HG03066 (cell line): ENCODE data around the gene RMDN2.
A peak's percentile ranks its signal among the peaks of the same experiment; 100 is the strongest.

Experiments
- ATAC-seq: cut with Tn5 transposase; IDR thresholded peaks from one replicate; pipeline ENCODE4 v1.9.1; 2021; ENCODE audit warnings: low read depth; ENCODE audit not compliant: unreplicated experiment

The RMDN2 gene

GRCh38 chr2:38035968-38036367 lies 110.9 kb downstream of the RMDN2 start:
- no peak for ATAC-seq

DNA sequence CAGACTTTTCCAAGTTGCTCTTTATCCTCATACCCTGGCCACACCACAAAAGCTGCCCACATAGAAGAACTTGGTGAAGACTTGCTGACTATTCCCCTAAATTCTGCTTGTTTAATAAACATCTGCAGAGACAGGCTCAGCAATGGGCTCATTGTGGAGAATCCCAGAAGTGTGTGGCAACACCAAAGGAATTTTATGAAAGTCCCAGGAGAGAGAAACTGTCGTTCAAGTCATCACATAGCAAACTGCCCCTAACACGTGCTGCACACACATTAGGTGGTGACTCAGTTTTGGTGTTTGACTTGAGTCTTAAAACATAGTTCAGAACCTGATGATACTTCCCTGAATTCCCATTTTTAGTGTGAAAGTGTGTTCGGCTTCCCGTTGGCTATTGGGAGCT lies 112.2 kb downstream of the RMDN2 start:
- ATAC-seq = no peak

DNA sequence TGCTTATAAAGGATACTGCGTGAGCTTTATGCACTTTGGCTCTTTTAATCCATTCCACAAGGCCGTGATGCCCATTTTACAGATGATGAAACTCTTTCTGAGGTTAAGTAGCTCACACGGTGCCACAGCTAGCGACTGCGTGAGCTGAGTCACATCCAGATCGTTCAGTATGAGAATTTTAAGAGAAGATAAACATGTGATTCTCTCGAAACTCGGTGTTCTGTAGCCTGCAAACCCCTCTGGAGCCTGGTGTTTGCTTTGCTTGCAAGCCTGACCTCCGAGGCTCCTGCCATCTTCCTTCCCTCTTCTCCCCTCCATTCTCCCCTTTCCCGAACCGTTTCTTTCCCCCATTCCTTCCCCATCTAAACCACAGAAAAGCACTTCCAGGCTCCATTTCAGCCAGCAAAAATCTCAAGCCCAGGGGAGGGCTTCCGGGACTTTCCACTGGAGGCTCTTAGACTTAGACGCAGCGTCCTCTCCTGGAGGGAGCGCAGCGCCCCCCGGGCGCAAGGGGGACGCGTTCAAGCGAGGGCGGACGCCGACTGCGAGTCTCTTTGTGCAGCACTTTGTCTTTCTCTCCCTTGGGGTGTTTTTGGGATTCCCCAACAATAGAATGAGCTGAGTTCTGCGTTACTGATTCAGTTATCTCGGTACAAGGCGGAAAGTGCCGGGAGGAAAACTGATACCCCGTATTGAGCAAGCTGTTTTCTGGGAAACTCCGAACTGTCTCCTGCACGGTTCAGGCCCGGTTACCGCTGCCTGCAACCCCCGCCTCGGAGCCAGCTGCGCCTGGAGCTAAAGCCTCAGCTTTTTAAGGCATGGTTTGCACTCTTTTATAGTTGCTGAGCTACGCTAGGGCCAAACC lies 112.9 kb downstream of the RMDN2 start:
- ATAC-seq = peak; percentile 80

DNA sequence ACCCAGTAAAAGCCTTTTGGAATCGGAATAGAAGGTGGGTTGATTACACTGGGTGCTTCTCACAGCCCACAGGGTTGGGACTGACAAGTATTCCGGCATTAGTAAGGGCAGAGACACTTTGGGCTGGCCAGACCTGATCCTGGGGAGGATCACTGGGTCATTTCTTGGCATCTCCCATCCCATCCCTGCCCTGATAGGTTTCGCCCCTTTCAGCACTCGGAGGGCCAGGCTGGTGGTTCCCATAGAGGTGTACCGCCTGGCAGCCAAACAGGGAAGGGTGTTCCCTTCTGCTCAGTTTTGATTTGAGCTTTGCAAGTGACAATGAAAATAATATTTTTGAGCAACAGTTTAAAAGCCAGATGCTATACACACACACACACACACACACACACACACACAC lies 113.6 kb downstream of the RMDN2 start:
- no peak for ATAC-seq

- ATAC-seq = no peak
Measured at GRCh38 chr2:38039121-38039910, 114.2 kb downstream of the RMDN2 start.

DNA sequence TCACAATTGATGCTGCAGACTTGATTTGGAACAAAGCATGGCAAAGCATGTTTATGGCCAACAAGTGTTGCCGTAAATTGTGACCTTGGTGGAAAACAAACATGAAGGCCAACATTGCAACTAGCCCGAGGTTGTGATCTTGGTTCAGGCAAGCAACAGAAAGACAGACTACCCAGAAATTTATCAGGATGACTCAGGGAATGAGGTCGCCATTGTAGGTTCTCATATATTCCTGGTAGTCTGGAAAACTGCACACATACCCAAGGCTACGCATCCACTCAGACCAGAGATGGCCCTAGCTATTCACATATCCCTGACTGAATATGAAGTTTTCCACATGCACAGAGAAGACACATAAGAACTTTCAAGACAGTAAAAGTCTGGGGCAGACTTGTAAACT lies 120.7 kb downstream of the RMDN2 start:
- no peak for ATAC-seq

GRCh38 chr2:38056216-38056615 lies 131.1 kb downstream of the RMDN2 start:
- no peak for ATAC-seq

DNA sequence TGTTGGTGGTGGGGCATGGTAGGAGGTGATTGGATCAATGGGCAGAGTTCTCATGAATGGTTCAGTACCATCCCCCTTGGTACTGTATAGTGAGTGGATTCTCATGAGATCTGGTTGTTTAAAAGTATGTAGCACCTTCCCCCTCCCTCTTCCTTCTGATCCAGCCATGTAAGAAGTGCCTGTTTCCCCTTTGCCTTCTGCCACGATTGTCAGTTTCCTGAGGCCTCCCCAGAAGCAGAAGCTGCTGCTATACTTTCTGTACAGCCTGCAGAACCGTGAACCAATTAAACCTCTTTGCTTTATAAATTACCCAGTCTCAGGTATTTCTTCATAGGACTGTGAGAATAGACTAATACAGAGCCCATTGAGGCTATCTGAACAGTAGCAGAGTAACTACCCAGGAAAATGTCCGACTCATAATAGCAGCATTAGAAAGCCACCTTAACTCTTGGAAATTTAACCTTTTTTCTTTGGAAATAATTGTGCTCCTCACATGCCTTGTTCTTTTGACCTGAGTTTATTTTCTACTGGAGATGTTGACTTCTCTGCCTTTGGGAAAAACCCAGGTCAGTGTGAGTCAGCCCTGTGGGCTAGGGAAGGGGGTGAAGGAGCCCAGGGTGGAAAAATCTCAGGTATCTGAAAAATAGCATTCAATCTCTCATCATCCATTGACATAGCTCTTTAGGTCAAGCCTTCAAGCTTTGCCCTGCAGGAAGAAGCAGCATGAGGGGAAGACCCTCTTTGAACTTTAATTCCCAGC lies 132.7 kb downstream of the RMDN2 start:
- no peak for ATAC-seq

DNA sequence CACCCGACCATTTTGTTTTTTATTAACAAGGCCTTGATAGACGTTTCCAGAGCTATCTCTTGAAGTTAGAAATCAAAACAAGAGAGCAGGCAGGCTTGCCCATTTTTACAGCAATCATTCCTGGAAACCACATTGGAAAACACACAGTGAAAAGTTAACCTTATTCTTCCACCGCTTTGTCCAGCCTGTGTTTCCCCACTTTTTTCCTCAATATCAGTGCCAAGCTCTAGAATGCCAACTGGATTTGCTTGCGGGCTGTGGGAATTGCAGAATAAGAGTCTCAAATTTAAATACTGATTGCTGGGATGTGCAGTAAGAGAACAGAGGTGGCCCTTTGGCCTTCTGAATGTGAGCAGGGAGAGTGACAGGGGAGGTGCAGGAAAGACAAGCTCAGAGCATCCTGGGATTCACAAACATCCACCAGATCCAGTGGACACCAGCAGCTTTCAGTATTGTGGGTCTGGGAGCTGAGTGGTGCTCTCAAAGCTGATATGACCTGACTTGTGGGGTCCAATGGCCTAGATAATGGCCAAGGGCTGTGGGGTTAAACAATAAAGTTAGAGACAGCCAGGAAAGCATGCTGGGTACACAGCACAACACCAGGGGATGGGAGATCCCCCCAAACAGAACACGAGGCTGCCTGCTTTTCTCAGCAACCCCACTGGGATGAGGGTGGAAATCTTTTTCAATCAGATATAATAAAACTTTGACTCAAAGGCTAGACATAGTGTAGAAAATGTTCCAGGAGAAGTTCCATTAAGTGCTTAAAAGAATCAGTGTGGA lies 135.3 kb downstream of the RMDN2 start:
- ATAC-seq = no peak

DNA sequence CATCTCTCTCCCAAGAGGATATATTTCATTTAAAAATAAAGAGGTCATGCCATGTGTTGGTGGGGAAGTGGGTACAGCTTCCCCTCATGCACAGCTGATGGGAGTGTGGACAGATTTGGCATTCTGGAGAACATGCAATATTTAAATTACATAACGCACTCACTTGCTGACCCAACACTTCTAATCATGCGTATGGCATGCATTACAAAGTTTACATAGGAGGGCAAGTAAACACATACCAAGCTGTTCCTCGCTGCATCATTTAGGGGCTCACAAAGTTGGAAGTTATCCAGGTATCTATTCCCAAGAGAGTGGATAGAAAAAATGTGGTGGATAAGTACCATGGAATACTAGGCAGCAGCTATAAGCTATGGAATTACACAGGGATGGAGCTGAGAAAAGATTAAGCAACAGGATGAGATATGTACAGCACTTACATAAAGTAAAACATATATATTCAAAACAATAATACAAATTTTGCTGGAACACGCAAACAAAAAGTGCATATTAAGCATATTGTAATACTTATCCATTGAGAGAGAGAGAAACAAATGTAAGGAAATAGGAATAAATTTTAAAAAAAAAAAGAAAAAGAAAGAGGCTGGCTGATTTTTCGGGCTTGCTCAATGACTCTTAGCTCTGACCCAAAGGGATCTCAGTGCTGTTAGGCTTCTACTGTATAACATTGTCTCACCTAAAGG lies 139.9 kb downstream of the RMDN2 start:
- no peak for ATAC-seq

GRCh38 chr2:38065502-38066135 lies 140.5 kb downstream of the RMDN2 start:
- no peak for ATAC-seq

GRCh38 chr2:38066421-38067115 lies 141.5 kb downstream of the RMDN2 start:
- no peak for ATAC-seq
